GM12878 (cell line): Measurements from ENCODE around the gene TNFRSF1B. TPM values are rescaled to one million over a fixed set of nuclear protein-coding genes. Genes with fewer than 3 reads are reported as not detected.

Experiments
- ATAC-seq: fragments of 200-7000 bp; cut with Tn5 transposase; 3 replicates; pipeline ENCODE4 v1.9.1; 2020; ENCODE audit warnings: mild to moderate bottlenecking, moderate library complexity
- BruUV-seq: library from RNA; stranded (reverse); fragments of 400-500 nt; replicated peaks from 2 replicates; lab custom pipeline; 2021; lab: Mats Ljungman, UMichigan
- CTCF ChIA-PET: fragments of 300-600 bp; sonication (Branson Sonifier 250); formaldehyde crosslinking; extraction: SDS; loops from one replicate; lab custom pipeline; 2021; ENCODE audit warnings: inconsistent platforms; lab: Yijun Ruan, JAX
- POLR2A ChIA-PET: fragments of 350-600 bp; formaldehyde crosslinking; extraction: SDS; loops from one replicate; lab custom pipeline; 2021; ENCODE audit warnings: inconsistent platforms; lab: Charles Lee
- RAD21 ChIA-PET: fragments of 300-600 bp; sonication (Branson Sonifier 250); formaldehyde crosslinking; loops from one replicate; lab custom pipeline; 2023; ENCODE audit warnings: antibody characterized with exemption; ENCODE audit not compliant: unreplicated experiment; lab: Charles Lee
- SMC1A ChIA-PET: fragments of 300-600 bp; sonication (Branson Sonifier 250); formaldehyde crosslinking; loops from one replicate; lab custom pipeline; 2023; ENCODE audit not compliant: unreplicated experiment, uncharacterized antibody; lab: Charles Lee
- DNase-seq: peaks from one replicate; pipeline ENCODE4 v3.0.0-alpha.2; 2011; ENCODE audit warnings: low read depth, low spot score
- FAIRE-seq: peaks from 3 replicates; lab custom pipeline; 2011; peaks lifted over from hg19 to GRCh38; lab: Jason Lieb, UNC
- H2AFZ ChIP-seq: 2 replicates; pipeline ENCODE4 v1.6.0; 2011; ENCODE audit warnings: low read depth, low read length, control low read depth; ENCODE audit not compliant: control insufficient read depth
- H3K27ac ChIP-seq: 2 replicates; pipeline ENCODE4 v1.5.1; 2011; ENCODE audit warnings: control low read depth; ENCODE audit not compliant: control insufficient read depth, insufficient read depth
- H3K27me3 ChIP-seq, 2 experiments: replicated peaks in 1 of 2; 2 replicates each; pipeline versions ENCODE4 v1.6.0 to v1.6.1; 2011; ENCODE audit warnings: low read length in 1 of 2; ENCODE audit not compliant: control insufficient read depth in 2 of 2, insufficient read depth in 2 of 2
- H3K36me3 ChIP-seq, 2 experiments: 2 replicates each; pipeline ENCODE4 v1.5.1; 2011; ENCODE audit warnings: low read length in 1 of 2; ENCODE audit not compliant: control insufficient read depth in 2 of 2, insufficient read depth in 2 of 2
- H3K4me1 ChIP-seq: 2 replicates; pipeline ENCODE4 v1.6.1; 2011; ENCODE audit warnings: mild to moderate bottlenecking, low read length, moderate library complexity, mixed read lengths; ENCODE audit not compliant: control insufficient read depth, insufficient read depth
- H3K4me2 ChIP-seq: 2 replicates; pipeline ENCODE4 v1.6.0; 2011; ENCODE audit warnings: control low read depth; ENCODE audit not compliant: control insufficient read depth, insufficient read depth
- H3K4me3 ChIP-seq: fragments of 200-600 bp; sonication (generic); 2 replicates; pipeline ENCODE4 v1.5.1; 2016
- H3K79me2 ChIP-seq: 2 replicates; pipeline ENCODE4 v1.6.0; 2011; ENCODE audit warnings: low read length; ENCODE audit not compliant: control insufficient read depth, insufficient read depth
- H3K9ac ChIP-seq: 2 replicates; pipeline ENCODE4 v1.8.0; 2011; ENCODE audit warnings: low read length, control low read depth, mixed read lengths; ENCODE audit not compliant: control insufficient read depth, insufficient read depth
- H3K9me3 ChIP-seq: replicated peaks from 3 replicates; pipeline ENCODE4 v1.5.1; 2011; ENCODE audit warnings: mild to moderate bottlenecking, low read length; ENCODE audit not compliant: control insufficient read depth, insufficient read depth
- H4K20me1 ChIP-seq: 2 replicates; pipeline ENCODE4 v1.6.0; 2011; ENCODE audit not compliant: control insufficient read depth, insufficient read depth
- BHLHE40 ChIP-seq, 2 experiments: fragments of 450-650 bp in 1 of 2; IDR thresholded peaks; 2 replicates each; pipeline ENCODE4 v1.6.1; 2011 to 2017; ENCODE audit warnings: low read depth in 2 of 2, borderline replicate concordance in 1 of 2, improper control_type of control experiment in 1 of 2, low read length in 1 of 2, mild to moderate bottlenecking in 1 of 2
- BRCA1 ChIP-seq: IDR thresholded peaks from 2 replicates; pipeline ENCODE4 v1.6.1; 2011; ENCODE audit warnings: low read depth, low read length, improper control_type of control experiment
- CREM ChIP-seq: IDR thresholded peaks from 2 replicates; pipeline ENCODE4 v1.6.1; 2014; ENCODE audit warnings: antibody characterized with exemption, low read depth
- EGR1 ChIP-seq, 2 experiments: IDR thresholded peaks; 1 replicate in 1 of 2; 2 replicates in 1 of 2; pipeline ENCODE4 v1.6.1; 2011 to 2012; ENCODE audit warnings: low read depth in 2 of 2, low read length in 2 of 2, borderline replicate concordance in 1 of 2, mild to moderate bottlenecking in 1 of 2, moderate library complexity in 1 of 2
- ESRRA ChIP-seq: IDR thresholded peaks from 2 replicates; pipeline ENCODE4 v1.6.1; 2012; ENCODE audit warnings: mild to moderate bottlenecking, low read length, improper control_type of control experiment
- HDAC2 ChIP-seq: fragments of 200-600 bp; sonication (generic); IDR thresholded peaks from 2 replicates; pipeline ENCODE4 v1.6.1; 2017
- MTA2 ChIP-seq: fragments of 450-650 bp; IDR thresholded peaks from 2 replicates; pipeline ENCODE4 v1.6.1; 2016; ENCODE audit warnings: low read depth, mild to moderate bottlenecking, moderate library complexity
- MXI1 ChIP-seq: fragments of 150-350 bp; IDR thresholded peaks from 2 replicates; pipeline ENCODE4 v1.6.1; 2011; ENCODE audit warnings: low read depth, mild to moderate bottlenecking, inconsistent platforms, low read length, improper control_type of control experiment
- NFXL1 ChIP-seq: fragments of 450-650 bp; IDR thresholded peaks from 2 replicates; pipeline ENCODE4 v1.6.1; 2017; ENCODE audit warnings: antibody characterized with exemption, mild to moderate bottlenecking, borderline replicate concordance
- RCOR1 ChIP-seq: conservative IDR thresholded peaks from 2 replicates; pipeline ENCODE4 v1.6.1; 2012; ENCODE audit warnings: low read depth, low read length, improper control_type of control experiment
- SPI1 ChIP-seq: IDR thresholded peaks from 2 replicates; pipeline ENCODE4 v1.6.1; 2011; ENCODE audit warnings: low read depth, mild to moderate bottlenecking, low read length, moderate library complexity, borderline replicate concordance; ENCODE audit not compliant: insufficient read depth
- SRF ChIP-seq, 2 experiments: IDR thresholded peaks; 2 replicates each; pipeline ENCODE4 v1.6.1; 2011; ENCODE audit warnings: low read depth in 2 of 2, low read length in 2 of 2, mild to moderate bottlenecking in 1 of 2, moderate library complexity in 1 of 2
- WGBS: methylation state at CpG from one replicate; pipeline ENCODE4 v1.1.6; 2016; ENCODE audit warnings: low lambda C conversion rate; ENCODE audit not compliant: insufficient replicate concordance, insufficient coverage; ENCODE audit errors: missing lambda C conversion rate; 5-methylcytosine and 5-hydroxymethylcytosine counted together
- in situ Hi-C: fragments of 300-500 bp; cut with MboI; formaldehyde crosslinking; loops from 9 replicates; pipeline ENCODE4 v1.14.3; 2018; ENCODE audit warnings: mixed read lengths
- intact Hi-C: fragments of 100-400 bp; cut with micrococcal nuclease; formaldehyde crosslinking; loops from one replicate; pipeline ENCODE4 v1.14.2; 2022; ENCODE audit not compliant: unreplicated experiment
- polyA plus RNA-seq, 11 experiments: library from polyadenylated mRNA; depleted of rRNA in 4 of 11; unstranded in 6 of 11; stranded (reverse) in 5 of 11; fragments of >200 nt; fragmentation: Nextera tagmentation in 4 of 11; fragmentation: Illumina TruSeq in 1 of 11; extraction: Ambion mirVana in 4 of 11; extraction: Trizol in 1 of 11; gene quantifications; 1 replicate in 1 of 11; 2 replicates in 10 of 11; pipeline versions ENCODE4 v1.2.1 to v1.2.3, GENCODE V29; 2011 to 2016; ENCODE audit warnings: inconsistent platforms in 2 of 11, missing spikeins in 2 of 11, low read depth in 1 of 11
- total RNA-seq, 4 experiments: library from RNA; depleted of rRNA in 3 of 4; stranded (reverse); fragments of >200 nt in 3 of 4; fragmentation: Illumina TruSeq in 1 of 4; extraction: Trizol in 1 of 4; gene quantifications; 2 replicates each; pipeline versions ENCODE4 v1.2.1 to v1.2.3, GENCODE V29; 2013 to 2021
- TF ChIP-seq, protein P1 (sequence below): fragments of 450-650 bp; conservative IDR thresholded peaks from 2 replicates; pipeline ENCODE4 v1.6.1; 2017; ENCODE audit warnings: mild to moderate bottlenecking, moderate library complexity
- TF ChIP-seq, protein P2 (sequence below): fragments of 450-650 bp; IDR thresholded peaks from 2 replicates; pipeline ENCODE4 v1.6.1; 2017; ENCODE audit warnings: mild to moderate bottlenecking, moderate library complexity
- TF ChIP-seq, protein P3 (sequence below): fragments of 450-650 bp; formaldehyde crosslinking; IDR thresholded peaks from 2 replicates; pipeline ENCODE4 v1.5.0; 2022; ENCODE audit warnings: mild to moderate bottlenecking, missing genetic modification characterization

Gene TNFRSF1B
- total and polyA plus RNA-seq, 10 of the 15 experiments (the other 5 are each of a cell fraction or from before 2014, with no cell fraction given), result 10.1 to 87.2 (median 37.3) TPM

DNA sequence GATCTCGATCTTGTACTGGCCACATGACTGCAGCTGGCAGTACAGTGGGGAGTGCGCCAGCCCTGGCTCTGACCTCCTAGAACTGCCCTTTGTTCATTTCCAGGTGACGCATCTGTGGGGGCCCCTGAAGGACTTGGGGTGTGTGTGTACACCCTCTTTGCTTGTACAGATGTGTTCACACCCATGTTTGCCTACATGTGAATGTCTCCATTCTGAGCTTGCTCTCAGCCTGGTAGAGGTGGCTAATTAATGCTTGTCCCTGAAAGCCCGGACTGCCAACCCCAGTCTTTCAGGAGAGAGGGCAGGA, 19.8 kb downstream of the TNFRSF1B start:
- no peak for DNase-seq
- ATAC-seq, result no peak
- no peak overlapping the region for H3K4me3 ChIP-seq
- no peaks in the 10 kb centered on the region for H3K27me3 ChIP-seq
- peaks cover 35% of the 10 kb centered on the region for H3K79me2 ChIP-seq
- peaks cover 16% of the 10 kb centered on the region for H3K4me1 ChIP-seq
- ChIA-PET CTCF (interaction anchor here (0.9 kb wide), 1 partner anchor 62 kb away, joined by 3 read pairs; no protein-coding TSS in a partner anchor), SMC1A (interaction anchor here (1.2 to 1.4 kb wide), 2 partner anchors 11 to 18 kb away, joined by 3 read pairs; no protein-coding TSS in a partner anchor), POLR2A (interaction anchor here (0.6 kb wide), 1 partner anchor 62 kb away, joined by 3 read pairs; no protein-coding TSS in a partner anchor), RAD21 (interaction anchor here (1.6 kb wide), 1 partner anchor 62 kb away, joined by 4 read pairs; no protein-coding TSS in a partner anchor)
- intact Hi-C loops (no loop called here), in situ Hi-C loops (no loop called here)
- no peak overlapping the region for H3K9ac ChIP-seq
- H3K27ac ChIP-seq, result no peak overlapping the region
- WGBS, result 84% methylated on average over 4 of the region's 4 CpGs
- no TSS peak for BruUV-seq
- H3K36me3 ChIP-seq, result peaks cover 14 to 20% of the 10 kb centered on the region in 2 experiments
- no peaks in the 10 kb centered on the region for H3K9me3 ChIP-seq
- no peak for FAIRE-seq
- no peak overlapping the region for H3K4me2 ChIP-seq
- peaks cover 9% of the 10 kb centered on the region; the same call in 1 of the 2 replicates for H4K20me1 ChIP-seq
- no peak overlapping the region for H2AFZ ChIP-seq
- TF ChIP-seq SPI1 (no peak), RCOR1 (no peak), MTA2 (no peak), MXI1 (no peak), ESRRA (no peak), HDAC2 (no peak), EGR1 (IDR thresholded peaks at IDR 0.05; ENCODE audit: borderline replicate concordance in 1 of 2, low read depth in 2 of 2, low read length in 2 of 2) (no peak), CREM (no peak), NFXL1 (no peak), BRCA1 (no peak), SRF (IDR thresholded peaks at IDR 0.05; ENCODE audit: low read depth in 2 of 2, low read length in 2 of 2) (no peak), BHLHE40 (IDR thresholded peaks at IDR 0.05; ENCODE audit: borderline replicate concordance in 1 of 2, low read depth in 2 of 2, low read length in 1 of 2) (no peak)
- TF ChIP-seq, protein P1, sequence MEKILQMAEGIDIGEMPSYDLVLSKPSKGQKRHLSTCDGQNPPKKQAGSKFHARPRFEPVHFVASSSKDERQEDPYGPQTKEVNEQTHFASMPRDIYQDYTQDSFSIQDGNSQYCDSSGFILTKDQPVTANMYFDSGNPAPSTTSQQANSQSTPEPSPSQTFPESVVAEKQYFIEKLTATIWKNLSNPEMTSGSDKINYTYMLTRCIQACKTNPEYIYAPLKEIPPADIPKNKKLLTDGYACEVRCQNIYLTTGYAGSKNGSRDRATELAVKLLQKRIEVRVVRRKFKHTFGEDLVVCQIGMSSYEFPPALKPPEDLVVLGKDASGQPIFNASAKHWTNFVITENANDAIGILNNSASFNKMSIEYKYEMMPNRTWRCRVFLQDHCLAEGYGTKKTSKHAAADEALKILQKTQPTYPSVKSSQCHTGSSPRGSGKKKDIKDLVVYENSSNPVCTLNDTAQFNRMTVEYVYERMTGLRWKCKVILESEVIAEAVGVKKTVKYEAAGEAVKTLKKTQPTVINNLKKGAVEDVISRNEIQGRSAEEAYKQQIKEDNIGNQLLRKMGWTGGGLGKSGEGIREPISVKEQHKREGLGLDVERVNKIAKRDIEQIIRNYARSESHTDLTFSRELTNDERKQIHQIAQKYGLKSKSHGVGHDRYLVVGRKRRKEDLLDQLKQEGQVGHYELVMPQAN, result no peak
- TF ChIP-seq, protein P2, sequence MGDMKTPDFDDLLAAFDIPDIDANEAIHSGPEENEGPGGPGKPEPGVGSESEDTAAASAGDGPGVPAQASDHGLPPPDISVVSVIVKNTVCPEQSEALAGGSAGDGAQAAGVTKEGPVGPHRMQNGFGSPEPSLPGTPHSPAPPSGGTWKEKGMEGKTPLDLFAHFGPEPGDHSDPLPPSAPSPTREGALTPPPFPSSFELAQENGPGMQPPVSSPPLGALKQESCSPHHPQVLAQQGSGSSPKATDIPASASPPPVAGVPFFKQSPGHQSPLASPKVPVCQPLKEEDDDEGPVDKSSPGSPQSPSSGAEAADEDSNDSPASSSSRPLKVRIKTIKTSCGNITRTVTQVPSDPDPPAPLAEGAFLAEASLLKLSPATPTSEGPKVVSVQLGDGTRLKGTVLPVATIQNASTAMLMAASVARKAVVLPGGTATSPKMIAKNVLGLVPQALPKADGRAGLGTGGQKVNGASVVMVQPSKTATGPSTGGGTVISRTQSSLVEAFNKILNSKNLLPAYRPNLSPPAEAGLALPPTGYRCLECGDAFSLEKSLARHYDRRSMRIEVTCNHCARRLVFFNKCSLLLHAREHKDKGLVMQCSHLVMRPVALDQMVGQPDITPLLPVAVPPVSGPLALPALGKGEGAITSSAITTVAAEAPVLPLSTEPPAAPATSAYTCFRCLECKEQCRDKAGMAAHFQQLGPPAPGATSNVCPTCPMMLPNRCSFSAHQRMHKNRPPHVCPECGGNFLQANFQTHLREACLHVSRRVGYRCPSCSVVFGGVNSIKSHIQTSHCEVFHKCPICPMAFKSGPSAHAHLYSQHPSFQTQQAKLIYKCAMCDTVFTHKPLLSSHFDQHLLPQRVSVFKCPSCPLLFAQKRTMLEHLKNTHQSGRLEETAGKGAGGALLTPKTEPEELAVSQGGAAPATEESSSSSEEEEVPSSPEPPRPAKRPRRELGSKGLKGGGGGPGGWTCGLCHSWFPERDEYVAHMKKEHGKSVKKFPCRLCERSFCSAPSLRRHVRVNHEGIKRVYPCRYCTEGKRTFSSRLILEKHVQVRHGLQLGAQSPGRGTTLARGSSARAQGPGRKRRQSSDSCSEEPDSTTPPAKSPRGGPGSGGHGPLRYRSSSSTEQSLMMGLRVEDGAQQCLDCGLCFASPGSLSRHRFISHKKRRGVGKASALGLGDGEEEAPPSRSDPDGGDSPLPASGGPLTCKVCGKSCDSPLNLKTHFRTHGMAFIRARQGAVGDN, result no peak
- TF ChIP-seq, protein P3, sequence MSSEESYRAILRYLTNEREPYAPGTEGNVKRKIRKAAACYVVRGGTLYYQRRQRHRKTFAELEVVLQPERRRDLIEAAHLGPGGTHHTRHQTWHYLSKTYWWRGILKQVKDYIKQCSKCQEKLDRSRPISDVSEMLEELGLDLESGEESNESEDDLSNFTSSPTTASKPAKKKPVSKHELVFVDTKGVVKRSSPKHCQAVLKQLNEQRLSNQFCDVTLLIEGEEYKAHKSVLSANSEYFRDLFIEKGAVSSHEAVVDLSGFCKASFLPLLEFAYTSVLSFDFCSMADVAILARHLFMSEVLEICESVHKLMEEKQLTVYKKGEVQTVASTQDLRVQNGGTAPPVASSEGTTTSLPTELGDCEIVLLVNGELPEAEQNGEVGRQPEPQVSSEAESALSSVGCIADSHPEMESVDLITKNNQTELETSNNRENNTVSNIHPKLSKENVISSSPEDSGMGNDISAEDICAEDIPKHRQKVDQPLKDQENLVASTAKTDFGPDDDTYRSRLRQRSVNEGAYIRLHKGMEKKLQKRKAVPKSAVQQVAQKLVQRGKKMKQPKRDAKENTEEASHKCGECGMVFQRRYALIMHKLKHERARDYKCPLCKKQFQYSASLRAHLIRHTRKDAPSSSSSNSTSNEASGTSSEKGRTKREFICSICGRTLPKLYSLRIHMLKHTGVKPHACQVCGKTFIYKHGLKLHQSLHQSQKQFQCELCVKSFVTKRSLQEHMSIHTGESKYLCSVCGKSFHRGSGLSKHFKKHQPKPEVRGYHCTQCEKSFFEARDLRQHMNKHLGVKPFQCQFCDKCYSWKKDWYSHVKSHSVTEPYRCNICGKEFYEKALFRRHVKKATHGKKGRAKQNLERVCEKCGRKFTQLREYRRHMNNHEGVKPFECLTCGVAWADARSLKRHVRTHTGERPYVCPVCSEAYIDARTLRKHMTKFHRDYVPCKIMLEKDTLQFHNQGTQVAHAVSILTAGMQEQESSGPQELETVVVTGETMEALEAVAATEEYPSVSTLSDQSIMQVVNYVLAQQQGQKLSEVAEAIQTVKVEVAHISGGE (CRISPR knock-in tag), result no peak
